ENCODE results near the gene RING1.

GRCh38 chr6:33185654-33186187, 22.6 kb upstream of the RING1 start:
- TF ChIP-seq EZH2phosphoT487 (IDR thresholded peaks at IDR 0.05; ENCODE audit: insufficient read depth, low read depth) (no peak), EZH2 (IDR thresholded peaks at IDR 0.05; ENCODE audit: insufficient read depth, poor library complexity, severe bottlenecking) (no peak)
